HepG2 (cell line): ENCODE results near the gene UEVLD. TPM values are rescaled to one million over a fixed set of nuclear protein-coding genes. Genes with fewer than 3 reads are reported as not detected.

Source experiments
- ERF ChIP-seq: IDR thresholded peaks from 2 replicates; pipeline ENCODE4 v1.6.1; 2018; ENCODE audit warnings: missing biosample characterization, missing genetic modification reagents
- ESRRA ChIP-seq: sonication (generic); formaldehyde crosslinking; IDR thresholded peaks from 2 replicates; pipeline ENCODE4 v1.5.1; 2020; ENCODE audit warnings: mild to moderate bottlenecking, low read depth, missing genetic modification reagents
- GZF1 ChIP-seq: sonication (generic); formaldehyde crosslinking; IDR thresholded peaks from 2 replicates; pipeline ENCODE4 v1.5.1; 2020; ENCODE audit warnings: mild to moderate bottlenecking, missing genetic modification reagents
- MLLT10 ChIP-seq: sonication (generic); formaldehyde crosslinking; IDR thresholded peaks from 2 replicates; pipeline ENCODE4 v1.4.0; 2020; ENCODE audit warnings: missing genetic modification reagents
- NBN ChIP-seq: fragments of 450-650 bp; conservative IDR thresholded peaks from 2 replicates; pipeline ENCODE4 v1.6.1; 2017
- NFYC ChIP-seq: IDR thresholded peaks from 2 replicates; pipeline ENCODE4 v1.6.1; 2016; ENCODE audit warnings: missing genetic modification reagents, missing compliant biosample characterization
- PHB2 ChIP-seq: fragments of 450-650 bp; IDR thresholded peaks from 2 replicates; pipeline ENCODE4 v1.6.1; 2018; ENCODE audit not compliant: partially characterized antibody
- PHF21A ChIP-seq: sonication (generic); formaldehyde crosslinking; IDR thresholded peaks from 2 replicates; pipeline ENCODE4 v1.5.0; 2020; ENCODE audit warnings: mild to moderate bottlenecking, missing genetic modification reagents
- POLR2A ChIP-seq, 2 experiments: IDR thresholded peaks; 2 replicates each; pipeline ENCODE4 v1.6.1; 2011; ENCODE audit warnings: low read depth in 2 of 2, low read length in 2 of 2, mild to moderate bottlenecking in 1 of 2, moderate library complexity in 1 of 2; ENCODE audit not compliant: insufficient read depth in 1 of 2
- RBFOX2 ChIP-seq: fragments of 200-400 bp; formaldehyde crosslinking; IDR thresholded peaks from 2 replicates; pipeline ENCODE4 v1.6.1; 2017; ENCODE audit warnings: low read depth, mild to moderate bottlenecking, low read length
- ZBTB20 ChIP-seq: sonication (generic); formaldehyde crosslinking; IDR thresholded peaks from 2 replicates; pipeline ENCODE4 v1.8.1; 2023; ENCODE audit warnings: missing genetic modification reagents, low read depth, mild to moderate bottlenecking, borderline replicate concordance
- polyA plus RNA-seq, 8 experiments: library from polyadenylated mRNA; depleted of rRNA in 3 of 8; stranded (reverse) in 7 of 8; unstranded in 1 of 8; fragments of >200 nt; fragmentation: Illumina TruSeq in 4 of 8; extraction: Trizol in 4 of 8; gene quantifications; 2 replicates each; pipeline versions ENCODE4 v1.2.1 to v1.2.3, GENCODE V29; 2011 to 2016; ENCODE audit warnings: low read depth in 4 of 8, missing spikeins in 1 of 8, mixed read lengths in 1 of 8; ENCODE audit not compliant: insufficient read depth in 1 of 8
- total RNA-seq, 5 experiments: library from RNA; depleted of rRNA; stranded (reverse); fragments of >200 nt; fragmentation: Illumina TruSeq; extraction: Trizol; gene quantifications; 2 replicates each; pipeline ENCODE4 v1.2.3, GENCODE V29; 2016; ENCODE audit warnings: low read depth in 1 of 5
- TF ChIP-seq, protein P1 (sequence below): sonication (generic); formaldehyde crosslinking; IDR thresholded peaks from 2 replicates; pipeline ENCODE4 v1.4.0; 2020; ENCODE audit warnings: mild to moderate bottlenecking, missing genetic modification reagents
- TF ChIP-seq, protein P2 (sequence below): sonication (generic); formaldehyde crosslinking; IDR thresholded peaks from 2 replicates; pipeline ENCODE4 v1.4.0; 2020; ENCODE audit warnings: mild to moderate bottlenecking, missing genetic modification reagents
- TF ChIP-seq, protein P3 (sequence below): IDR thresholded peaks from 2 replicates; pipeline ENCODE4 v1.6.1; 2016; ENCODE audit warnings: missing compliant biosample characterization, missing genetic modification reagents, borderline replicate concordance
- TF ChIP-seq, protein P4 (sequence below): sonication (generic); formaldehyde crosslinking; IDR thresholded peaks from 2 replicates; pipeline ENCODE4 v1.4.0; 2020; ENCODE audit warnings: missing genetic modification reagents

Gene UEVLD
- total and polyA plus RNA-seq, 2 of the 13 experiments (the other 11 are each of a cell fraction or from before 2014, with no cell fraction given) = 5.7 to 13.7 TPM

DNA sequence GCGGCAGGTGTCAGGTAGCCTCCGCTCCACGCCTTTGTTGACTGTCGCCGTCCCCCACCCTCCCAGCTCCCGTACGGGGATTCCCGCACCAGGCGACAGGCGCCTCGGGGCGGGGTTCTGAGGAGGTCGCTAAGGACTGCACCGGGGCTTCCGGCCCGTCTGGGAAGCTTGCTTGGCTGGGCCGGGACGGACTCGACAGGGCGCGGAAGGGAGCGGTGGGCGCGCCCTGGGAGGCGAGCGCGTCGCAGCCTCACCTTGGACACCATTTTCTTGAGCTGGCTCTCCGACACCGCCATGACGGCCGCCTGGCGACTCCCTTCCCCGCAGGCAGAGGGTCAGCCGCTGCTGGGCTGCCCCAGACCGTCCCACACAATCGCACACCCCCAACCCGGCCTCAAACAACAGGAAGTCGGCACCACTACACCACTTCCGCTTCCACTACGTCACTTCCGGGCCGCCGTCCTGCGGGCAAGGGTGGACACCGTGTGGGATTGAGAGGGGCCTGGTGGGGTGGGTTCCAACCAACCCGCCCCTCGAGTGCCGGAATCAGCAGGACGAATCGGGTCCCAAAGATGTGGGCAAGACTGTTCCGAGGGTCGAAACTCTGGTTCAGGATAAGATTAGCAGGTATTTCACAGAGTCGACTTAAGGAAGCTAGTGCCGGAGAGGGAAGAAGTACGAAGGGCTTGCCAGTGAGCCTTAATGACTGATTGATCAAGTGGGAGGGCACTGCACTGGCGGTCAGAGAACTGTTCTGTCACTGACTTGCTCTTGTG lies 61.8 kb downstream of the UEVLD start, which contains the start of gene TSG101 (continued):
- TF ChIP-seq, protein P1, sequence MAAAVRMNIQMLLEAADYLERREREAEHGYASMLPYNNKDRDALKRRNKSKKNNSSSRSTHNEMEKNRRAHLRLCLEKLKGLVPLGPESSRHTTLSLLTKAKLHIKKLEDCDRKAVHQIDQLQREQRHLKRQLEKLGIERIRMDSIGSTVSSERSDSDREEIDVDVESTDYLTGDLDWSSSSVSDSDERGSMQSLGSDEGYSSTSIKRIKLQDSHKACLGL = peak; percentile 73
- TF ChIP-seq POLR2A (IDR thresholded peaks at IDR 0.05; ENCODE audit: insufficient read depth in 1 of 2, low read depth in 2 of 2, low read length in 2 of 2) = peak; percentile 90 to 95
- TF ChIP-seq MLLT10 (CRISPR knock-in tag) = no peak
- peak; percentile 90 for TF ChIP-seq ERF
- TF ChIP-seq, protein P2, sequence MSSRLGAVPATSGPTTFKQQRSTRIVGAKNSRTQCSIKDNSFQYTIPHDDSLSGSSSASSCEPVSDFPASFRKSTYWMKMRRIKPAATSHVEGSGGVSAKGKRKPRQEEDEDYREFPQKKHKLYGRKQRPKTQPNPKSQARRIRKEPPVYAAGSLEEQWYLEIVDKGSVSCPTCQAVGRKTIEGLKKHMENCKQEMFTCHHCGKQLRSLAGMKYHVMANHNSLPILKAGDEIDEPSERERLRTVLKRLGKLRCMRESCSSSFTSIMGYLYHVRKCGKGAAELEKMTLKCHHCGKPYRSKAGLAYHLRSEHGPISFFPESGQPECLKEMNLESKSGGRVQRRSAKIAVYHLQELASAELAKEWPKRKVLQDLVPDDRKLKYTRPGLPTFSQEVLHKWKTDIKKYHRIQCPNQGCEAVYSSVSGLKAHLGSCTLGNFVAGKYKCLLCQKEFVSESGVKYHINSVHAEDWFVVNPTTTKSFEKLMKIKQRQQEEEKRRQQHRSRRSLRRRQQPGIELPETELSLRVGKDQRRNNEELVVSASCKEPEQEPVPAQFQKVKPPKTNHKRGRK = peak; percentile 65; the same call in 1 of the 2 replicates
- TF ChIP-seq PHF21A = peak; percentile 92
- TF ChIP-seq NBN = no peak
- peak; percentile 99 for TF ChIP-seq RBFOX2
- TF ChIP-seq, protein P3, sequence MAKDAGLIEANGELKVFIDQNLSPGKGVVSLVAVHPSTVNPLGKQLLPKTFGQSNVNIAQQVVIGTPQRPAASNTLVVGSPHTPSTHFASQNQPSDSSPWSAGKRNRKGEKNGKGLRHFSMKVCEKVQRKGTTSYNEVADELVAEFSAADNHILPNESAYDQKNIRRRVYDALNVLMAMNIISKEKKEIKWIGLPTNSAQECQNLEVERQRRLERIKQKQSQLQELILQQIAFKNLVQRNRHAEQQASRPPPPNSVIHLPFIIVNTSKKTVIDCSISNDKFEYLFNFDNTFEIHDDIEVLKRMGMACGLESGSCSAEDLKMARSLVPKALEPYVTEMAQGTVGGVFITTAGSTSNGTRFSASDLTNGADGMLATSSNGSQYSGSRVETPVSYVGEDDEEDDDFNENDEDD (CRISPR knock-in tag) = peak; percentile 41; the same call in 1 of the 2 replicates
- no peak for TF ChIP-seq PHB2
- TF ChIP-seq GZF1 (CRISPR knock-in tag) = no peak
- TF ChIP-seq ZBTB20 = peak; percentile 34; the same call in 1 of the 2 replicates
- TF ChIP-seq ESRRA = no peak
- TF ChIP-seq, protein P4, sequence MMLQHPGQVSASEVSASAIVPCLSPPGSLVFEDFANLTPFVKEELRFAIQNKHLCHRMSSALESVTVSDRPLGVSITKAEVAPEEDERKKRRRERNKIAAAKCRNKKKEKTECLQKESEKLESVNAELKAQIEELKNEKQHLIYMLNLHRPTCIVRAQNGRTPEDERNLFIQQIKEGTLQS (CRISPR knock-in tag) = peak; percentile 45; the same call in 1 of the 2 replicates
- TF ChIP-seq NFYC (CRISPR knock-in tag) = no peak; the same call in 1 of the 2 replicates
